Measurements from ENCODE around the gene LSS. TPM values are rescaled to one million over a fixed set of nuclear protein-coding genes. Genes with fewer than 3 reads are reported as not detected.

The LSS gene
- total RNA-seq, 1 donor from 2014 or later, result 83.2 TPM

DNA sequence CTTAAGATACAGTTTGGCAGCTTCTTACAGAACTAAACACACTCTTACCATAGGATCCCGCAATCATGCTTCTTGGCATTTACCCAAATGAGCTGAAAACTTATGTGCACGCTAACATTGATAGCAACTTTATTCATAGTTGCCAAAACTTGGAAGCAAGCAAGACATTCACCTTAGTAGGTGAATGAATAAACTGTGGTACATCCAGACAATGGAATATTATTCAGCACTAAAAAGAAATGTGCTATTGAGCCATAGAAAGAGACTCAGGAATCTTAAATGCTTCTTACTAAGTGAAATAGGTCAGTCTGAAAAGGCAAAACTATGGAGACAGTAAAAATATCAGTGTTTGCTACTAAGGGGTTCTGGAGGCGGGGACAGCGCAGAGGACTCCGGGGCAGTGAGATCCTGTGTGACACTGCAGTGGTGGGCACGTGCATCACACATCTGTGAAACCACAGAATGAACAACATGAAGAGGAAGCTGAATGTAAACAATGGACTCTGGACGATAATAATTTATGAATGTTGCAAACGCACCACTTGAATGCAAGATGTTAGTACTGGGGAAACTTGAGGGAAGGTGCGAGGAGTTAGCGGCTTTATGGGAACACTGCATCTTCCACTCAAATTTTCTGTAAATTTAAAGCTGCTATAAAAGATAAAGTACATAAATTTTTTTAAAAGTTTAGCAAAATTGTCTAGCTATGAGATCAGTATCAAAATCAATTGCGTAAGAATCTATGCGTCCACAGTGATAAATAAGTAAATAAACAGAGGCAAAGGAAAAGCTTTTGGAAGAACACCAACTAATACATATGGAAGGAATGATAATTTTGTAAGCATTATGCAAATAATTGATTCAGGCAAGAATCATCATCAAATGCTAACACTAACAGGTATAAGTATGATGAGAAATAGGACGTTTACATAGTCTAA, 28.9 kb downstream of the LSS start:
- Mint-ChIP-seq H3K4me3 (ENCODE audit: unreplicated experiment) (no peak overlapping the region), H3K9me3 (ENCODE audit: unreplicated experiment) (no peaks in the 10 kb centered on the region), H3K27ac (ENCODE audit: unreplicated experiment) (no peak overlapping the region), H3K4me1 (ENCODE audit: low read depth, unreplicated experiment) (no peaks in the 10 kb centered on the region), H3K36me3 (ENCODE audit: low read depth, unreplicated experiment) (peaks cover 23% of the 10 kb centered on the region), H3K27me3 (ENCODE audit: low read depth, unreplicated experiment) (no peaks in the 10 kb centered on the region)
- H4K20me1 ChIP-seq (ENCODE audit: insufficient read depth, low read length), result peaks cover 15% of the 10 kb centered on the region
- no peak overlapping the region for H3K4me2 ChIP-seq (ENCODE audit: low read length)
- no peaks in the 10 kb centered on the region for H3K9me3 ChIP-seq (ENCODE audit: insufficient read depth, low read depth, low read length)
- H3K9ac ChIP-seq (ENCODE audit: low read length), result no peak overlapping the region
- H3K27ac ChIP-seq (ENCODE audit: low read depth, low read length), result no peak overlapping the region
- no peaks in the 10 kb centered on the region for H3K27me3 ChIP-seq (ENCODE audit: insufficient read depth, low read length)
- DNase-seq (ENCODE audit: low read depth) (no peak), FAIRE-seq (no peak)
- TF ChIP-seq EZH2 (IDR thresholded peaks at IDR 0.05; ENCODE audit: insufficient read depth, low read length), result no peak
- TF ChIP-seq, protein P1, sequence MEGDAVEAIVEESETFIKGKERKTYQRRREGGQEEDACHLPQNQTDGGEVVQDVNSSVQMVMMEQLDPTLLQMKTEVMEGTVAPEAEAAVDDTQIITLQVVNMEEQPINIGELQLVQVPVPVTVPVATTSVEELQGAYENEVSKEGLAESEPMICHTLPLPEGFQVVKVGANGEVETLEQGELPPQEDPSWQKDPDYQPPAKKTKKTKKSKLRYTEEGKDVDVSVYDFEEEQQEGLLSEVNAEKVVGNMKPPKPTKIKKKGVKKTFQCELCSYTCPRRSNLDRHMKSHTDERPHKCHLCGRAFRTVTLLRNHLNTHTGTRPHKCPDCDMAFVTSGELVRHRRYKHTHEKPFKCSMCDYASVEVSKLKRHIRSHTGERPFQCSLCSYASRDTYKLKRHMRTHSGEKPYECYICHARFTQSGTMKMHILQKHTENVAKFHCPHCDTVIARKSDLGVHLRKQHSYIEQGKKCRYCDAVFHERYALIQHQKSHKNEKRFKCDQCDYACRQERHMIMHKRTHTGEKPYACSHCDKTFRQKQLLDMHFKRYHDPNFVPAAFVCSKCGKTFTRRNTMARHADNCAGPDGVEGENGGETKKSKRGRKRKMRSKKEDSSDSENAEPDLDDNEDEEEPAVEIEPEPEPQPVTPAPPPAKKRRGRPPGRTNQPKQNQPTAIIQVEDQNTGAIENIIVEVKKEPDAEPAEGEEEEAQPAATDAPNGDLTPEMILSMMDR (IDR thresholded peaks at IDR 0.05; ENCODE audit: insufficient read depth, low read depth, low read length), result no peak
- no peak overlapping the region for H3K4me3 ChIP-seq (ENCODE audit: insufficient read depth, low read depth, low read length)
- no peak overlapping the region for H2AFZ ChIP-seq (ENCODE audit: low read depth, low read length)
- H3K36me3 ChIP-seq (ENCODE audit: insufficient read depth, low read length), result peaks cover 25% of the 10 kb centered on the region
- no peaks in the 10 kb centered on the region for H3K4me1 ChIP-seq (ENCODE audit: insufficient read depth, low read length)
- no peaks in the 10 kb centered on the region for H3K79me2 ChIP-seq (ENCODE audit: insufficient read depth, low read length)

DNA sequence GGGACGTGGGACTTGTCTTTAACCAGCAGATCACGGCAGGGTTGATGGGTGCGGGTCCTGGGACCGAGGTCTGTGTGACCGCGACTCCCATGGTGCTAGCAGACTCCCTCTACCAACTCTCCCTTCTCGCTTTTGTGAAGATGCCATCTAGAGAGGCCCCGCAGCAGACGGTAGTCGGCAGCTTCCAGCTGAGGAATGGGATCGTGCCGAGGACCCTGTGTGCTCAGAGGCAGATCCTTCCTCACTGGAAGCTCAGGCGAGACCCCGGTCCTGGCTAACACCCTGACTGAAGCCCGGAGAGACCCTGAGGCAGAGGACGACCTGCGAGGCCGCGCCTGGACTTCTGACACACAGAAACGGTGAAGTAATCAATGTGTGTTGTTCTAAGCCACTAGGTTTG, 31.8 kb downstream of the LSS start:
- no peak overlapping the region for H3K4me3 Mint-ChIP-seq (ENCODE audit: unreplicated experiment)
- no peaks in the 10 kb centered on the region for H3K27me3 ChIP-seq (ENCODE audit: insufficient read depth, low read length)
- FAIRE-seq, result no peak

More for the DNA sequence above, 31.8 kb downstream of the LSS start:
- Histone ChIP-seq H3K4me3 (ENCODE audit: insufficient read depth, low read depth, low read length) (no peak overlapping the region), H4K20me1 (ENCODE audit: insufficient read depth, low read length) (peaks cover 24% of the 10 kb centered on the region), H3K36me3 (ENCODE audit: insufficient read depth, low read length) (peaks cover 21% of the 10 kb centered on the region), H3K4me2 (ENCODE audit: low read length) (no peak overlapping the region), H3K79me2 (ENCODE audit: insufficient read depth, low read length) (no peaks in the 10 kb centered on the region), H2AFZ (ENCODE audit: low read depth, low read length) (no peak overlapping the region), H3K4me1 (ENCODE audit: insufficient read depth, low read length) (peaks cover under 1% of the 10 kb centered on the region), H3K9me3 (ENCODE audit: insufficient read depth, low read depth, low read length) (no peaks in the 10 kb centered on the region), H3K9ac (ENCODE audit: low read length) (no peak overlapping the region), H3K27ac (ENCODE audit: low read depth, low read length) (no peak overlapping the region)
- no peak for TF ChIP-seq EZH2 (IDR thresholded peaks at IDR 0.05; ENCODE audit: insufficient read depth, low read length)
- TF ChIP-seq, protein P1 (IDR thresholded peaks at IDR 0.05; ENCODE audit: insufficient read depth, low read depth, low read length), result no peak
- no peak overlapping the region for H3K27ac Mint-ChIP-seq (ENCODE audit: unreplicated experiment)
- no peaks in the 10 kb centered on the region for H3K4me1 Mint-ChIP-seq (ENCODE audit: low read depth, unreplicated experiment)
- no peaks in the 10 kb centered on the region for H3K27me3 Mint-ChIP-seq (ENCODE audit: low read depth, unreplicated experiment)
- H3K9me3 Mint-ChIP-seq (ENCODE audit: unreplicated experiment), result no peaks in the 10 kb centered on the region
- peaks cover 25% of the 10 kb centered on the region for H3K36me3 Mint-ChIP-seq (ENCODE audit: low read depth, unreplicated experiment)
- DNase-seq (ENCODE audit: low read depth), result no peak

Data from astrocyte (in vitro differentiated cells and primary cell).